ENCODE data around the gene ARHGEF11. TPM values are rescaled to one million over a fixed set of nuclear protein-coding genes. Genes with fewer than 3 reads are reported as not detected.

ARHGEF11 gene
- total and polyA plus RNA-seq, 9 of the 15 experiments (the other 6 are each of a cell fraction or from before 2014, with no cell fraction given): 0.14 to 15.5 (median 9.0) TPM

- TF ChIP-seq, protein P1, sequence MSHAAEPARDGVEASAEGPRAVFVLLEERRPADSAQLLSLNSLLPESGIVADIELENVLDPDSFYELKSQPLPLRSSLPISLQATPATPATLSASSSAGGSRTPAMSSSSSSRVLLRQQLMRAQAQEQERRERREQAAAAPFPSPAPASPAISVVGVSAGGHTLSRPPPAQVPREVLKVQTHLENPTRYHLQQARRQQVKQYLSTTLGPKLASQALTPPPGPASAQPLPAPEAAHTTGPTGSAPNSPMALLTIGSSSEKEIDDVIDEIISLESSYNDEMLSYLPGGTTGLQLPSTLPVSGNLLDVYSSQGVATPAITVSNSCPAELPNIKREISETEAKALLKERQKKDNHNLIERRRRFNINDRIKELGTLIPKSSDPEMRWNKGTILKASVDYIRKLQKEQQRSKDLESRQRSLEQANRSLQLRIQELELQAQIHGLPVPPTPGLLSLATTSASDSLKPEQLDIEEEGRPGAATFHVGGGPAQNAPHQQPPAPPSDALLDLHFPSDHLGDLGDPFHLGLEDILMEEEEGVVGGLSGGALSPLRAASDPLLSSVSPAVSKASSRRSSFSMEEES (CRISPR knock-in tag; IDR thresholded peaks at IDR 0.05): no peak
- TF ChIP-seq RFX7 (CRISPR knock-in tag; IDR thresholded peaks at IDR 0.05) (no peak), TOE1 (IDR thresholded peaks at IDR 0.05; ENCODE audit: borderline replicate concordance) (no peak), TOE1 (CRISPR knock-in tag; IDR thresholded peaks at IDR 0.05; ENCODE audit: borderline replicate concordance, low read depth) (no peak), ZFPM2 (CRISPR knock-in tag; IDR thresholded peaks at IDR 0.05) (no peak), ZNF41 (CRISPR knock-in tag; conservative IDR thresholded peaks at IDR 0.05) (no peak), ZFP91 (CRISPR knock-in tag; IDR thresholded peaks at IDR 0.05) (no peak), E2F3 (CRISPR knock-in tag; IDR thresholded peaks at IDR 0.05) (no peak), HLTF (IDR thresholded peaks at IDR 0.05) (no peak), MTA3 (IDR thresholded peaks at IDR 0.05; ENCODE audit: borderline replicate concordance) (no peak)
These were observed 40.7 kb downstream of the ARHGEF11 start (continued) for GRCh38 chr1:157004806-157005205.

All from K562 (cell line).